ENCODE data around the gene KBTBD12.

Gene KBTBD12

DNA sequence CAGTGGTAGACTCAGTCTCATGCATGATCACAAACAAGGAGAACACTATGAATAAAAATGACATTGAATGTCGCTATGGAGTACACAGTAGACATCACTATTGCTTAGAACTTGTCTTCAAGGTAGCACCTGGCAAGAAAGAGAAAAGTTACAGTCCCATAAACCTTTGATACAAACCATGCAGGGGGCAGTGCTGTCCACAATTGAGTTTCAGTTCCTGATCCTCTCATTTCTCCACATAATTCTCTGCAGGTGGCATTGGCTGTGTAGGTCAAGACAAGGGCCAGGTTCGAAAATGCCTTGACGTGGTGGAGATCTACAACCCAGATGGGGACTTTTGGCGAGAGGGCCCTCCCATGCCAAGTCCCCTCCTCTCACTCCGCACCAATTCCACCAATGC, 47.9 kb downstream of the KBTBD12 start:
- TF ChIP-seq, protein P1, sequence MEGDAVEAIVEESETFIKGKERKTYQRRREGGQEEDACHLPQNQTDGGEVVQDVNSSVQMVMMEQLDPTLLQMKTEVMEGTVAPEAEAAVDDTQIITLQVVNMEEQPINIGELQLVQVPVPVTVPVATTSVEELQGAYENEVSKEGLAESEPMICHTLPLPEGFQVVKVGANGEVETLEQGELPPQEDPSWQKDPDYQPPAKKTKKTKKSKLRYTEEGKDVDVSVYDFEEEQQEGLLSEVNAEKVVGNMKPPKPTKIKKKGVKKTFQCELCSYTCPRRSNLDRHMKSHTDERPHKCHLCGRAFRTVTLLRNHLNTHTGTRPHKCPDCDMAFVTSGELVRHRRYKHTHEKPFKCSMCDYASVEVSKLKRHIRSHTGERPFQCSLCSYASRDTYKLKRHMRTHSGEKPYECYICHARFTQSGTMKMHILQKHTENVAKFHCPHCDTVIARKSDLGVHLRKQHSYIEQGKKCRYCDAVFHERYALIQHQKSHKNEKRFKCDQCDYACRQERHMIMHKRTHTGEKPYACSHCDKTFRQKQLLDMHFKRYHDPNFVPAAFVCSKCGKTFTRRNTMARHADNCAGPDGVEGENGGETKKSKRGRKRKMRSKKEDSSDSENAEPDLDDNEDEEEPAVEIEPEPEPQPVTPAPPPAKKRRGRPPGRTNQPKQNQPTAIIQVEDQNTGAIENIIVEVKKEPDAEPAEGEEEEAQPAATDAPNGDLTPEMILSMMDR (conservative IDR thresholded peaks at IDR 0.05), result no peak
- no peak for TF ChIP-seq ZFX (IDR thresholded peaks at IDR 0.05)
- no peak overlapping the region for H3K27ac ChIP-seq

DNA sequence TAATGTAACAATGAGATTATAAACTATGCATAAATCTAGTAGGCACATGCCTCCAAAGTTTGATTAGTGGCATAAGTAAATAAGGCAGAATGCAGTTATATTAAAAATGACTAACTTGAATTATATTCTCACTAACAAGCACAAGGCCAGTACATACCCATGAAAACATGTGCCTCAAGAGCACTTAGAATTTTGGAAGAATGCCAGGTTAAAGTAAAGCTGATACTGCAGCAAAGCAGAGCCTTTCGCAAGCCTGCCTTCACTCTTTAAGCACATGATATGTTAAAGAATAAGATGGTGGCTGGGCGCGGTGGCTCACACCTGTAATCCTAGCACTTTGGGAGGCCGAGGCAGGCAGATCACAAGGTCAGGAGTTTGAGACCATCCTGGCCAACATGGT, 49.0 kb downstream of the KBTBD12 start:
- H3K27ac ChIP-seq, result no peak overlapping the region
- TF ChIP-seq, protein P1 (conservative IDR thresholded peaks at IDR 0.05), result no peak
- TF ChIP-seq ZFX (IDR thresholded peaks at IDR 0.05), result no peak

DNA sequence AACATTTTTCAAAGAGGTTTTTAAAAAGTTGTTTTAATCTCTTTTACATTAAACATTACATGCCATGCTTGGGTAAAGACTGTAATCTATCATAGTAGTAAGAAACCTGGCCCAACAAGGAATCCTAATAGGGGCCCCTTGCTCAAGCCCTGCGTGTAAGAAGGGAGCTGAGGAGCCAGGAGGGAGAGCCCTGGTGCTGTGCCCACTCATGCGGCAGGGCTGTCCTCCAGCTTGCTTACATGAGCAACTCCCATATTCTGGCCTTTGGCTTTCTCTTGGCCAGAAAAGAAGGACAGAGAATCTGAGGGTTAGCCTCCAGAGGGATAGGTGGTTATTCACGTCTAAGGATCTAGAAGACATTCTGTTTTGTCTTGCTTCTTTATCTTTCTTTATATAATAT, 49.8 kb downstream of the KBTBD12 start:
- TF ChIP-seq, protein P1 (conservative IDR thresholded peaks at IDR 0.05), result no peak
- no peak for TF ChIP-seq ZFX (IDR thresholded peaks at IDR 0.05)
- H3K27ac ChIP-seq, result no peak overlapping the region

DNA sequence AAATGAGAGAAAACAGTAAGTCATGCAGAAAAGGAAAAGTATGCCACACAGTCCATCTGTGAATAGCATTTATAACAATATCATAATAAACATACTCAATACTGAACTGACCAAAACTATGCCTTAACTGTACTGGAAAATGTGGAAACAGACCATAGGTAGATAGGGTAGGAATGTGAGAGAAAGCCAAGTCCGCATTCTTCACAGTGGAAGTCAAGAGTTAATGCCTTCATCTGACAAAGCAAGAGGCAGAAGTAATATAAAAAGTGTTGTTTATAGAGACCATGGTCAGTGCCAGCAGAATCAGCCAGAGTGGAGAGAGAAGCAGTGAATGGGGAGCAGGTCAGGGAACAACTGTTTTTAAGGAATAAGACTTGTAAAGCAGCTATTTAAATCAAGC, 52.3 kb downstream of the KBTBD12 start:
- no peak for TF ChIP-seq ZFX (IDR thresholded peaks at IDR 0.05)
- TF ChIP-seq, protein P1 (conservative IDR thresholded peaks at IDR 0.05), result no peak
- no peak overlapping the region for H3K27ac ChIP-seq

DNA sequence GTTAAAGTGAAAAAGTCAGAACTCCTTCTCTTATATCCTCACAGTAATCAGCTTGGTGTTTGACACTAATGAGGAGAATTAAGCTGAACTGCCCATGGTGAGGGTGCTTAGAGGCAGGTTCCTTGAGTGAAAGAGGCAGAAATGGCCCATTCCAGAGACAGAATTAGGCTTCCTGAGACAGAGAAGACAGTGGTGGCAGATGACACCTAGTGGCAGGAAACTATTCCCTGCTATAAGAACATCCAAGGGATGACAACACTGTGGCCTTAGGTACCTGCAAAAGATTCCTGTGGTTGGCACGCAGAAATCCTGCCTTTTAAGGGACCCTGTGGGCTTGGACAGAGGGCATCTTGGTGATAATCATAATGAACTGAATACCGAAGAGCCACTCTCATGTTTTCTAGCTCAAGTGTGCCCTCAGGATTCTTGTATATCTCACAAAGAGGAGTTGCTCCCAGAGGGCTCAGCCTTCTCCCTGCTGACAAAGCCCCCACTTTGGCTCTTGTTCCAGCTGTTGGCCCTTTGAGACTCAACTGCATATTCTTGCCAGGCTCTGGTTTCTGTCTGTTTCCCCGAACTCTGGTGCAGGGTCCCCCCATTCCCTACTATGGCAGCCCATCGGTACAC, 56.0 kb downstream of the KBTBD12 start:
- TF ChIP-seq, protein P1 (conservative IDR thresholded peaks at IDR 0.05), result peak; percentile 93
- no peak for TF ChIP-seq ZFX (IDR thresholded peaks at IDR 0.05)
- no peak overlapping the region for H3K27ac ChIP-seq

DNA sequence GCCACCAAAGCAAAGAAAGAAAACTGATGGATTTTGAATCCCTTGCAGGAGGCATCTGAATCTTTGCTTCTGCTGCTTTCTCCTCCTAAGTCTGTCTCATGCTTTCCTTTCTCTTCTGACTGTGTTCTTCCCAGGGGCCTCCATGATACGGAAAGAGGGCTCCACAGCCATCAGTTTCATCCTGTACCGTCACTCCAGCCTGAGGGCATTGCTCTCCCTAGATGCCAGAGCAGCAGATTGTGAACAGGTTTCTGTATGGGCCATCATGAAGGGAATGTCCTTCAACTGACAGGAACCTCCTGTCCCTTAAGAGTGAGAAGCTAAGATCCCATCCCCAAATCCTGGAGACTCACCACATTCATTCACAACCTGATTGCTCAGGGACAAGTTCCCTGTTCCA, 59.2 kb downstream of the KBTBD12 start:
- no peak overlapping the region for H3K27ac ChIP-seq
- TF ChIP-seq, protein P1 (conservative IDR thresholded peaks at IDR 0.05), result no peak
- TF ChIP-seq ZFX (IDR thresholded peaks at IDR 0.05), result no peak

DNA sequence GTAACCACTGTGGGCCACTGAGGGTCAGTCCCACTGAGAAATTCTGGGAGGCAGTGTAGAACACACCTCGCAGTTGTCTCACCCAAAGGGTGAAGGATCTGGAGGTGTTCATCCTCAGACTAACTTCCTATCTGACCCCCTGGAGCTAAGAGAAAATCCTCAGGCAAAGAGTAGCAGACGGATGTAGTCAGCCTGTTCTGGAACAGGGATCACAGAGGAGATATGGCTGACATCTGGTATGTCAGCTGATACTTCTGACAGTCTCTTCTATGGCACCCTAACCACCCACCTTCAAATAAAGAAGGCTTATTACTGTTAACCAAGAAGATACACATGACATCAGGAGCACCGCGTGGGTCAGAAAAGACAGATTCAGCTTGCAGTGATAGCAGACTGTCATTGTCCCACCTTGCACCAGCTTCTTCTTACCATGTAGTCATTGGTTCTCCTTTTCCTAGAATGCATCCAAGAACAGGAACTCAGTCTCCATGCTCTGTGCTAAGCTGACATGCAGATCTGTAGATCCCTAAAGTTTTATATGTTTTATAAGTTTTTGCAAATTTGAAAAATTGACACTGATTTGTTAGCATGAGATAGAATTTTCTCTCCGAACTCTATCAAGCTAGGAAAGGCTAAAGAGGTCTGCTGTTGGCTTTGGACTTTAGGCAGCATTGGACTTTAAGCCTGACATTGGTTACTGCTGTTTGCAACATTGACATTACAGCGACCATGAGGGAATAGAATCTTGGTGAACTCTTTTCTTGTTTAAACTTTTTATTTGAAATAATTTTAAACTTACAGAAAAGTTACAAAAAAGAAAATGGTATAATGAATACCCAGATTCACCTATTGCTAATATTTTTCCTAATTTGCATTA, 60.4 kb downstream of the KBTBD12 start:
- no peak overlapping the region for H3K27ac ChIP-seq
- TF ChIP-seq, protein P1 (conservative IDR thresholded peaks at IDR 0.05), result no peak
- no peak for TF ChIP-seq ZFX (IDR thresholded peaks at IDR 0.05)
